H1 (cell line): ENCODE results near the gene WFDC12. TPM values are rescaled to one million over a fixed set of nuclear protein-coding genes. Genes with fewer than 3 reads are reported as not detected.

Source experiments
- CTCF ChIA-PET: fragments of 300-600 bp; sonication (Branson Sonifier 250); formaldehyde crosslinking; loops from one replicate; lab custom pipeline; 2021; ENCODE audit not compliant: partially characterized antibody; lab: Charles Lee
- POLR2A ChIA-PET: fragments of 300-600 bp; sonication (Branson Sonifier 250); formaldehyde crosslinking; loops from one replicate; lab custom pipeline; 2021; ENCODE audit warnings: inconsistent platforms; ENCODE audit not compliant: partially characterized antibody; lab: Charles Lee
- DNase-seq, 2 experiments: peaks; one replicate each; pipeline versions ENCODE4 v3.0.0 to v3.0.0-alpha.2; 2010 to 2022; ENCODE audit warnings: low spot score in 2 of 2, low read depth in 1 of 2, mixed read lengths in 1 of 2
- FAIRE-seq: peaks from 2 replicates; lab custom pipeline; 2011; peaks lifted over from hg19 to GRCh38; lab: Jason Lieb, UNC
- H2AFZ ChIP-seq: 2 replicates; pipeline ENCODE4 v1.8.1; 2012; ENCODE audit warnings: low read length, inconsistent platforms
- H2AK5ac ChIP-seq: 2 replicates; pipeline ENCODE4 v1.6.1; 2013; ENCODE audit warnings: low read depth, low read length
- H2BK120ac ChIP-seq: replicated peaks from 2 replicates; pipeline ENCODE3; 2013; ENCODE audit warnings: low read depth, low read length, inconsistent platforms
- H2BK12ac ChIP-seq: 2 replicates; pipeline ENCODE4 v1.6.1; 2013; ENCODE audit warnings: low read depth, low read length
- H2BK15ac ChIP-seq: 2 replicates; pipeline ENCODE4 v1.6.1; 2013; ENCODE audit warnings: low read length
- H2BK20ac ChIP-seq: 2 replicates; pipeline ENCODE4 v1.6.1; 2013; ENCODE audit warnings: low read length
- H2BK5ac ChIP-seq: 2 replicates; pipeline ENCODE4 v1.6.1; 2013; ENCODE audit warnings: low read depth, low read length
- H3K14ac ChIP-seq: 2 replicates; pipeline ENCODE4 v1.6.1; 2013; ENCODE audit warnings: inconsistent platforms; ENCODE audit not compliant: insufficient read length
- H3K18ac ChIP-seq: 2 replicates; pipeline ENCODE4 v1.6.1; 2013; ENCODE audit warnings: low read length; ENCODE audit errors: extremely low read depth
- H3K23ac ChIP-seq: 2 replicates; pipeline ENCODE4 v1.6.1; 2013; ENCODE audit warnings: inconsistent platforms; ENCODE audit not compliant: insufficient read length
- H3K23me2 ChIP-seq: 2 replicates; pipeline ENCODE4 v1.6.1; 2013; ENCODE audit warnings: low read depth, low read length
- H3K27ac ChIP-seq: 2 replicates; pipeline ENCODE4 v1.6.1; 2011; ENCODE audit warnings: low read depth, low read length, inconsistent platforms
- H3K27me3 ChIP-seq, 4 experiments: replicated peaks in 1 of 4; 1 replicate in 1 of 4; 2 replicates in 3 of 4; pipeline versions ENCODE4 v1.6.1 to v1.8.1; 2011 to 2013; ENCODE audit warnings: low read length in 3 of 4, mild to moderate bottlenecking in 3 of 4, inconsistent platforms in 2 of 4, mixed read lengths in 2 of 4, moderate library complexity in 1 of 4; ENCODE audit not compliant: control insufficient read depth in 3 of 4, insufficient read depth in 3 of 4; ENCODE audit errors: extremely low read depth in 1 of 4
- H3K36me3 ChIP-seq, 4 experiments: 2 replicates each; pipeline versions ENCODE4 v1.6.1 to v1.8.1; 2011 to 2013; ENCODE audit warnings: mild to moderate bottlenecking in 4 of 4, low read length in 3 of 4, moderate library complexity in 2 of 4, control low read depth in 1 of 4, inconsistent platforms in 1 of 4; ENCODE audit not compliant: insufficient read depth in 4 of 4, control insufficient read depth in 2 of 4
- H3K4ac ChIP-seq: replicated peaks from 2 replicates; pipeline ENCODE3; 2013; ENCODE audit warnings: low read length, low read depth, mixed read lengths, inconsistent platforms; ENCODE audit not compliant: insufficient read length
- H3K4me1 ChIP-seq, 4 experiments: replicated peaks in 1 of 4; 1 replicate in 1 of 4; 2 replicates in 3 of 4; pipeline versions ENCODE4 v1.6.1 to v1.8.1; 2011 to 2013; ENCODE audit warnings: low read length in 3 of 4, inconsistent platforms in 2 of 4, mixed read lengths in 1 of 4; ENCODE audit not compliant: insufficient read depth in 4 of 4, control insufficient read depth in 3 of 4
- H3K4me2 ChIP-seq, 2 experiments: 2 replicates each; pipeline versions ENCODE4 v1.6.1 to v1.8.1; 2011 to 2013; ENCODE audit warnings: low read depth in 2 of 2, low read length in 2 of 2, control low read depth in 1 of 2, inconsistent platforms in 1 of 2, mild to moderate bottlenecking in 1 of 2; ENCODE audit not compliant: insufficient read depth in 1 of 2
- H3K4me3 ChIP-seq, 4 experiments: fragments of 200-600, 300-600 bp in 1 of 4; sonication (generic), shearing (Covaris generic), sonication (Bioruptor Twin) in 1 of 4; 2 replicates each; pipeline versions ENCODE4 v1.5.1 to v1.8.1; 2011 to 2016; ENCODE audit warnings: low read length in 4 of 4, low read depth in 3 of 4, control low read depth in 2 of 4, inconsistent platforms in 2 of 4, mild to moderate bottlenecking in 2 of 4, mixed read lengths in 1 of 4, moderate library complexity in 1 of 4; ENCODE audit not compliant: insufficient read depth in 2 of 4; ENCODE audit errors: extremely low read depth in 1 of 4
- H3K56ac ChIP-seq: replicated peaks from 2 replicates; pipeline ENCODE3; 2013; ENCODE audit warnings: low read depth, mild to moderate bottlenecking, mixed read lengths, low read length, inconsistent platforms; ENCODE audit not compliant: insufficient read length
- H3K79me1 ChIP-seq: 2 replicates; pipeline ENCODE4 v1.6.1; 2013; ENCODE audit warnings: low read depth, low read length, control low read depth
- H3K79me2 ChIP-seq, 2 experiments: 2 replicates each; pipeline versions ENCODE4 v1.6.1 to v1.8.1; 2012 to 2013; ENCODE audit warnings: low read length in 2 of 2, mild to moderate bottlenecking in 2 of 2, inconsistent platforms in 1 of 2; ENCODE audit not compliant: insufficient read depth in 2 of 2, control insufficient read depth in 1 of 2
- H3K9ac ChIP-seq, 4 experiments: replicated peaks in 1 of 4; 1 replicate in 1 of 4; 2 replicates in 3 of 4; pipeline versions ENCODE4 v1.6.1 to v1.8.1; 2011 to 2013; ENCODE audit warnings: low read depth in 3 of 4, low read length in 3 of 4, control low read depth in 2 of 4, mild to moderate bottlenecking in 2 of 4, moderate library complexity in 2 of 4, inconsistent platforms in 1 of 4; ENCODE audit errors: extremely low read depth in 1 of 4
- H3K9me3 ChIP-seq, 2 experiments: 2 replicates each; pipeline versions ENCODE4 v1.6.1 to v1.8.1; 2012 to 2013; ENCODE audit warnings: mild to moderate bottlenecking in 2 of 2, moderate library complexity in 2 of 2, control low read depth in 1 of 2, inconsistent platforms in 1 of 2, low read depth in 1 of 2, low read length in 1 of 2, mixed read lengths in 1 of 2; ENCODE audit not compliant: insufficient read depth in 2 of 2
- H4K20me1 ChIP-seq, 2 experiments: replicated peaks in 1 of 2; 2 replicates each; pipeline versions ENCODE3 to v1.8.1; 2011 to 2013; ENCODE audit warnings: inconsistent platforms in 2 of 2, low read length in 2 of 2, mild to moderate bottlenecking in 1 of 2; ENCODE audit not compliant: insufficient read depth in 2 of 2, control insufficient read depth in 1 of 2
- H4K5ac ChIP-seq: 2 replicates; pipeline ENCODE4 v1.6.1; 2013; ENCODE audit warnings: low read length, low read depth, mixed read lengths, inconsistent platforms; ENCODE audit not compliant: insufficient read length
- H4K8ac ChIP-seq: 2 replicates; pipeline ENCODE4 v1.8.0; 2013; ENCODE audit warnings: mild to moderate bottlenecking, moderate library complexity, low read length, inconsistent platforms; ENCODE audit not compliant: insufficient read depth; ENCODE audit errors: extremely low read depth
- H4K91ac ChIP-seq: replicated peaks from 2 replicates; pipeline ENCODE3; 2013; ENCODE audit warnings: low read length, mixed read lengths, inconsistent platforms; ENCODE audit not compliant: insufficient read length
- RNF2 ChIP-seq: fragments of 200-900, 300-1000 bp; sonication (generic); IDR thresholded peaks from 2 replicates; pipeline ENCODE4 v1.7.1; 2016; ENCODE audit warnings: borderline replicate concordance, low read depth, mild to moderate bottlenecking, antibody characterized with exemption, low read length; ENCODE audit not compliant: poor library complexity, severe bottlenecking; ENCODE audit errors: missing control alignments
- WGBS, 2 experiments: shearing (Covaris generic) in 1 of 2; methylation state at CpG; one replicate each; pipeline versions ENCODE4 v1.1.6 to v1.1.7; 2013 to 2015; ENCODE audit warnings: low lambda C conversion rate in 2 of 2, mixed read lengths in 2 of 2, inconsistent platforms in 1 of 2, low coverage in 1 of 2, missing lambda C conversion rate in 1 of 2; ENCODE audit not compliant: insufficient replicate concordance in 2 of 2, insufficient coverage in 1 of 2, insufficient read length in 1 of 2; ENCODE audit errors: extremely low coverage in 1 of 2, missing lambda C conversion rate in 1 of 2; 5-methylcytosine and 5-hydroxymethylcytosine counted together
- polyA plus RNA-seq, 7 experiments: library from polyadenylated mRNA; depleted of rRNA in 3 of 7; stranded (reverse) in 5 of 7; unstranded in 2 of 7; fragments of >200 nt in 5 of 7; fragments of 200-250 nt in 2 of 7; gene quantifications; 1 replicate in 5 of 7; 2 replicates in 1 of 7; 4 replicates in 1 of 7; pipeline versions ENCODE4 v1.2.1 to v1.2.3, GENCODE V29; 2011 to 2013; ENCODE audit warnings: missing spikeins in 2 of 7, mixed read lengths in 2 of 7
- total RNA-seq: library from RNA; stranded (reverse); fragmentation: NEBNext Ultra II Directional; extraction: Animal tissue kit (Norgen Biotek cat#: 25700); gene quantifications from 2 replicates; pipeline ENCODE4 v1.2.1, GENCODE V29; 2021

The WFDC12 gene
- total and polyA plus RNA-seq, 2 of the 8 experiments (the other 6 are each of a cell fraction or from before 2014, with no cell fraction given), result not detected

- H3K79me1 ChIP-seq, result no peaks in the 10 kb centered on the region
- no peak overlapping the region for H3K23ac ChIP-seq
- no peak overlapping the region for H2BK20ac ChIP-seq
- no peak overlapping the region for H2AK5ac ChIP-seq
- ChIA-PET POLR2A (interaction anchor here (1.5 kb wide), 1 partner anchor 18 kb away, joined by 4 read pairs; no protein-coding TSS in a partner anchor), CTCF (interaction anchor here (1.5 to 17.6 kb wide), 10 partner anchors 15 to 198 kb away, joined by 4 to 233 read pairs (median 20); partner anchors contain the start of gene WFDC5)
- H3K18ac ChIP-seq, result no peak overlapping the region
- H2BK12ac ChIP-seq, result no peak overlapping the region
- H2BK120ac ChIP-seq, result no peak overlapping the region
- no peak overlapping the region for H3K9ac ChIP-seq
- WGBS, 2 experiments, result 88% methylated on average over 2 of the region's 2 CpGs; no CpG with 5 or more reads in 1 of the 2 experiments
- no peak overlapping the region for H3K14ac ChIP-seq
- no peak for TF ChIP-seq RNF2
- no peak overlapping the region for H3K4ac ChIP-seq
- H2BK5ac ChIP-seq, result no peak overlapping the region
- H3K36me3 ChIP-seq, result peaks cover 0 to 5% (median 0%) of the 10 kb centered on the region in 4 experiments; a peak in 1 of 8 replicates
- H4K8ac ChIP-seq, result no peak overlapping the region
- H4K20me1 ChIP-seq, result peaks cover 3 to 4% of the 10 kb centered on the region in 2 experiments
- no peaks in the 10 kb centered on the region for H3K23me2 ChIP-seq
- H4K91ac ChIP-seq, result no peak overlapping the region
- DNase-seq (no peak), FAIRE-seq (no peak)
- no peak overlapping the region for H3K4me3 ChIP-seq
- H3K4me2 ChIP-seq, result no peak overlapping the region
- no peaks in the 10 kb centered on the region for H3K79me2 ChIP-seq
- peaks cover 0 to 8% of the 10 kb centered on the region in 2 experiments; a peak in 2 of 4 replicates for H3K9me3 ChIP-seq
- H3K27ac ChIP-seq, result no peak overlapping the region
- no peak overlapping the region for H2BK15ac ChIP-seq
- peaks cover 0 to 7% (median 2%) of the 10 kb centered on the region in 4 experiments; a peak in 5 of 7 replicates for H3K4me1 ChIP-seq
- H3K27me3 ChIP-seq, result peaks cover 5 to 19% (median 17%) of the 10 kb centered on the region in 4 experiments
- H4K5ac ChIP-seq, result no peak overlapping the region
- no peak overlapping the region for H2AFZ ChIP-seq
- no peak overlapping the region for H3K56ac ChIP-seq
Measured at GRCh38 chr20:45094201-45094600, 30.1 kb downstream of the WFDC12 start.
